ENCODE measurements around the gene FXYD3. TPM values are rescaled to one million over a fixed set of nuclear protein-coding genes. Genes with fewer than 3 reads are reported as not detected.

Gene FXYD3, protein sequence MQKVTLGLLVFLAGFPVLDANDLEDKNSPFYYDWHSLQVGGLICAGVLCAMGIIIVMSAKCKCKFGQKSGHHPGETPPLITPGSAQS
- not detected in 2 replicates for total RNA-seq (2012; rRNA removed)

DNA sequence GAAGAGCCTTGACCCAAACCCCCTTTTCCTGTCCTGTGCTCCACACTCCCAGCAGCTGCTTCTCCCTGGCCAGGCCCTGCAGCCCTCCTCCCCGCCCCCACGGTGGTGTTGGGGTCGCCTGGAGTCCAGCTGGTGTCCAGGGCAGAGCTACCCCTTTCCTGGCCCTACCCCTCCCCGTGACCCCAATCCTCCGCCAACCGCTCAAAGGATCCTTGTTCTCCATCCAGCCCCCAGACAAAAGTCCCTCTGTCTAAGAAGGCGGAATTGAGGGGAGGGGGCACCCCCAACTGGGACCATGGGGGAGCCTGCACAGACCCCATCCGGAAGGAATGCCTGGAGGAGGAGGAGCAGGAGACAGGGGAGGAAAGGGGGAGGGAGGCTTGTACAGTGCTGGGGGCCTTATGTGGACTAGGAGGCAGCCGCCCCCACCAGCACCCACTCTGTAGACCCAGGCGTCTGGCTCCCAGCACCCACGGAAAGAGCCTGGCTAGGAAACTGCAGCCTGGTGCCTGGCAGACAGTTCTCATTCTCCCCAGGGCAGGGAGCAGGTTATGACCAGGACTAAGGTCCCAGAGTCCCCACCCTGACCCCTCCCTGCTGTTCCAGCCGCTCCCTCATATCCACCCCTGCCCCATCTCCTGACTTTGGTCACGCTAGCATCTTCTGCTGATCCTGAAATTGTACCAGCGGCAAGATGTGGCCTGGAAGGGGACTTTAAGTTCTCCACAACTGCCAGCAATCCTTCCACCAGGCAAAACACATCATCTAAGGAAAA, at the start of gene FXYD3:
FXYD3 (plus strand) TSS at position 647 of the 775 bp plus-strand sequence. CDS start 3,554 bp downstream, outside the sequence.
- Histone ChIP-seq H3K9ac (ENCODE audit: low read depth, low read length) (no peak within 1 kb of the TSS), H3K4me3 (ENCODE audit: low read length) (no peak within 1 kb of the TSS), H3K9me3 (replicated peaks; ENCODE audit: low read length) (no peaks in the 10 kb centered on the region), H3K27me3 (ENCODE audit: control insufficient read depth, insufficient read depth, low read length) (peaks cover 21% of the 10 kb centered on the region), H3K36me3 (ENCODE audit: insufficient read depth, low read length) (no peaks in the 10 kb centered on the region), H3K4me1 (ENCODE audit: control insufficient read depth, insufficient read depth, low read length) (peaks cover 1% of the 10 kb centered on the region), H3K4me2 (ENCODE audit: low read length) (peak within 1 kb of the TSS; percentile 15)

DNA sequence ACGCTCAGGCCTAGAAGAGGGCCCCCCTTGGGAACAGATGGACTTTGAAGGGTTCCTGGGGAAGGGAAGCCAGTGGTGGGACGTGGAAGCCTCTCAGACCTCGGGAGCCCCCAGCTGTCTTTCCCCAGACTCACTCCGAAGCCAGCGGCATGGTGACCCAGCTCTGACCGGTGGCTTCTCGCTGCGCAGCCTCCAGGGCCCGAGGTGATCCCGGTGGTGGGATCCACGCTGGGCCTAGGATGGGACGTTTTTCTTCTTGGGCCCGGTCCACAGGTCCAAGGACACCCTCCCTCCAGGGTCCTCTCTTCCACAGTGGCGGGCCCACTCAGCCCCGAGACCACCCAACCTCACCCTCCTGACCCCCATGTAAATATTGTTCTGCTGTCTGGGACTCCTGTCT, 49.5 kb upstream of the FXYD3 start:
- H3K36me3 ChIP-seq (ENCODE audit: insufficient read depth, low read length), result no peaks in the 10 kb centered on the region
- no peaks in the 10 kb centered on the region for H3K9me3 ChIP-seq (replicated peaks; ENCODE audit: low read length)
- H3K4me3 ChIP-seq (ENCODE audit: low read length), result no peak overlapping the region
- no peak overlapping the region for H3K4me2 ChIP-seq (ENCODE audit: low read length)
- H3K4me1 ChIP-seq (ENCODE audit: control insufficient read depth, insufficient read depth, low read length), result no peaks in the 10 kb centered on the region
- no peak overlapping the region for H3K9ac ChIP-seq (ENCODE audit: low read depth, low read length)
- H3K27me3 ChIP-seq (ENCODE audit: control insufficient read depth, insufficient read depth, low read length), result peaks cover 4% of the 10 kb centered on the region

DNA sequence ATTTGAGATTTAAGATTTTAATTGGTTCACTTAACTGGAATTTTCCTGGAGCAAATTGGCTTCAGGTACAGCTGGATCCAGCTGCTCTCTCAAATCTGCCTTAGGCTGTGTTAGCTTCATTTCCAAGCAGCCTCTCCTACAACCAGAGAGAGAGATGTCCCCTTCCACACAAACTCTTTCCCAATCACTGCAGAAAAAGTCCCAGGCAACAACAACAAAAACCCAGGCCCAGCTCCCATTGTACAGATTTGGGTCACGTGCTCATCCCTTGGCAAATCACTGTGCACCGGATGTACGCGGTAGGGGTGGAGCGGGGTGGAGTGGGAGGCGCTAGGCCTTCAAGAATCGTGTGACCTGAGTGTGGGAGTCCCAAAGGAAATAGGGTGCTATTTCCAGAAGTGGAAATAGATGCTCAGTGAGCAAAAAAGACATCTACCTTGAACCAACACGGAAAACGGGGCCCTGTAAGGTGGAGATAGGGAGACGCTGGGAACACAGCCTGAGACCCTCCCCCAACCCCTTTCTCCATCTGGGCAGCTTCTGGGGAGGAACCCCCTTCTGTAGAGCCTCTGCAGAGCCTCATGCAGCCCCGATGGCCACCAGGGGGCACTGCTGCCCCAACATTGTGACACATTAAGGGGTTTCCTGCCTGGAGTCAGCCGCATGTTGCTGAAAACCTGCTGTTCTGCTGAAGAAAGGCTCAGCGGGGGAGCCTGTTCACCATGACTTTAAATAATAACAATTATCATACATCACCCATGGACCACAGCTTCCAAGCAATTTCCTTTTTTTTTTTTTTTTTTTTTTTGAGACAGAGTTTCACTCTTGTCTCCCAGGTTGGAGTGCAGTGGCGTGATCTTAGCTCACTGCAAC, 48.7 kb upstream of the FXYD3 start:
- H3K4me2 ChIP-seq (ENCODE audit: low read length), result no peak overlapping the region
- no peak overlapping the region for H3K4me3 ChIP-seq (ENCODE audit: low read length)
- H3K4me1 ChIP-seq (ENCODE audit: control insufficient read depth, insufficient read depth, low read length), result no peaks in the 10 kb centered on the region
- H3K9ac ChIP-seq (ENCODE audit: low read depth, low read length), result no peak overlapping the region
- H3K36me3 ChIP-seq (ENCODE audit: insufficient read depth, low read length), result no peaks in the 10 kb centered on the region
- H3K27me3 ChIP-seq (ENCODE audit: control insufficient read depth, insufficient read depth, low read length), result peaks cover 4% of the 10 kb centered on the region
- no peaks in the 10 kb centered on the region for H3K9me3 ChIP-seq (replicated peaks; ENCODE audit: low read length)

DNA sequence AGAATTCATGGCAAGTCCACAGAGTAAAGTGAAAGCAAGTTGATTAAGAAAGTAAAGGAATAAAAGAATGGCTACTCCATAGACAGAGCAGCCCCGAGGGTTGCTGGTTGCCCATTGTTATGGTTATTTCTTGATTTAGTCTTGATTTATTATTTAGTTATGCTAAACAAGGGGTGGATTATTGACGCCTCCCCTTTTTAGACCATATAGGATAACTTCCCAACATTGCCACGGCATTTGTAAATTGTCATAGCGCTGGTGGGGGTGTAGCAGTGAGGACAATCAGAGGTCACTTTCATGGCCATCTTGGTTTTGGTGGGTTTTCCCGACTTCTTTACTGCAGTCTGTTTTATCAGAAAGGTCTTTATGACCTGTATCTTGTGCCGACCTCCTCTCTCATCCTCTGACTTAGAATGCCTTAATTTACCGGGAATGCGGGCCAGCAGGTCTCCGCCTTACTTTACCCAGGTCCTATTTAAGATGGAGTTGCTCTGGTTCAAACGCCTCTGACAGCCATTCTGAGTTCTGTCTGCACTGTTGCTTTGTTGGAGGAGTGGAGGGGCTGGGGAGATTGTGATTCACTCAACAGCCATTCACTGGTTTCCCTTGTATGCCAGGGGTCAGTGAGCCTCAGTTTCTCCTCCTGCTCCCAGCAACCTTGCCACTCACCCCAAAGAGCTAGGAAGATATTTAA, 46.5 kb upstream of the FXYD3 start:
- Histone ChIP-seq H3K36me3 (ENCODE audit: insufficient read depth, low read length) (no peaks in the 10 kb centered on the region), H3K9ac (ENCODE audit: low read depth, low read length) (no peak overlapping the region), H3K4me3 (ENCODE audit: low read length) (no peak overlapping the region), H3K4me1 (ENCODE audit: control insufficient read depth, insufficient read depth, low read length) (no peaks in the 10 kb centered on the region), H3K9me3 (replicated peaks; ENCODE audit: low read length) (no peaks in the 10 kb centered on the region), H3K4me2 (ENCODE audit: low read length) (no peak overlapping the region), H3K27me3 (ENCODE audit: control insufficient read depth, insufficient read depth, low read length) (peaks cover 9% of the 10 kb centered on the region)

DNA sequence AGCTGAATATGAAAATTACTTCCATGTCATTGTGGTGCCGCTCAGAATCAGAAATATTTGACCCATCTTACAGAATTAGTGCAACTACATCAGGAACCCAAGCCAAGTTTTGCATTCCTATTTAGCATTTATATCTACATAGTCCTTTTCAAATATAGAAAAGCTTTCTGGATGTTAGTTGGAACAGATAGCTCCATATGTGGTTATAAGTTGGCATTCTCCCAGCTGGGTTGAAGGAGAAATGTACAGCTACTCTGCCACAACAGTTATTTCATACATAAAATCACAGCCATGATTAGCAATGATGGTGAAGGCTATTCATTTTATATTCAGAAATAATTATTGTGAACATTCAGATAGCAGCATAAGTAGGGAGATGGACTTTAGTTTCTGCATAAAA, 45.9 kb upstream of the FXYD3 start:
- H3K9me3 ChIP-seq (replicated peaks; ENCODE audit: low read length), result no peaks in the 10 kb centered on the region
- H3K9ac ChIP-seq (ENCODE audit: low read depth, low read length), result no peak overlapping the region
- no peak overlapping the region for H3K4me3 ChIP-seq (ENCODE audit: low read length)
- no peaks in the 10 kb centered on the region for H3K4me1 ChIP-seq (ENCODE audit: control insufficient read depth, insufficient read depth, low read length)
- H3K4me2 ChIP-seq (ENCODE audit: low read length), result no peak overlapping the region
- peaks cover 9% of the 10 kb centered on the region for H3K27me3 ChIP-seq (ENCODE audit: control insufficient read depth, insufficient read depth, low read length)
- H3K36me3 ChIP-seq (ENCODE audit: insufficient read depth, low read length), result no peaks in the 10 kb centered on the region

DNA sequence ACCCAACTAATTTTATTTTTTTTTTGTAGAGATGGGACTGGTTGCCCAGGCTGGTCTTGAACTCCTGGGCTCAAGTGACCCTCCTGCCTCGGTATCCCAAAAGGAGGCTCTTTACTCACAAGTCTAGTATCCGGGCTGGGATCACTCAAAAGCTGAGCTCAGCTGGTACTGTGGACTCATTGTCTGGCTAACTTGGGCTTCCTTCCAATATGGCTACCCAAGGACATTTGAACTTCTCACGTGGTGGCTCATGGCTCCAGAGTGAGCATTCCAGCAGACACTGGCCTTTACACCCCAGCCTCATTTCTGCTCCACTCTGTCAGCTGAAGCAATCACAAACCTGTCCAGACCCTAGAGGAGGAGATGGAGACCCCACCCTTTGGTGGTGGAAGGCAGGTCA, 45.2 kb upstream of the FXYD3 start:
- Histone ChIP-seq H3K27me3 (ENCODE audit: control insufficient read depth, insufficient read depth, low read length) (peaks cover 11% of the 10 kb centered on the region), H3K4me2 (ENCODE audit: low read length) (no peak overlapping the region), H3K9me3 (replicated peaks; ENCODE audit: low read length) (no peaks in the 10 kb centered on the region), H3K4me3 (ENCODE audit: low read length) (no peak overlapping the region), H3K9ac (ENCODE audit: low read depth, low read length) (no peak overlapping the region), H3K4me1 (ENCODE audit: control insufficient read depth, insufficient read depth, low read length) (no peaks in the 10 kb centered on the region), H3K36me3 (ENCODE audit: insufficient read depth, low read length) (no peaks in the 10 kb centered on the region)

DNA sequence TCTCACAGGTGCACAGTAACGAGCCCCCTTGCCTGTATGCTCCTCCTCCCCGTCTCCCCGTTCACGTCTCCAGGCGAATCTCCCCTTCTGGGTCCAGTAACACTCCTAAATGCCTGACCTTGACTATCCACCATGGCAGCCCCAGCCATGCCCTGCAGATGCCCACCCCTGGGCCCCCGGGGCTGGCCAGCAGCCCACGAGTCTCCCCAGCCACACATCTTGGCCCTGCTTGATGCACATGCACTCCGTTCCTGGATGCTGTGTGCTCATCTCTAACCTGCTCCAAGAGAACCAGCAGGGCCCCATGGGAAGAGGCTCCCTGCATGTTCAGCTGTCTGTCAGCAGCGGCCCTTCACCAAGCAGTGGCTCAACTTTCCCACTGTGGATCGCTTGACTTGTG, 42.1 kb upstream of the FXYD3 start:
- no peak overlapping the region for H3K4me3 ChIP-seq (ENCODE audit: low read length)
- H3K4me1 ChIP-seq (ENCODE audit: control insufficient read depth, insufficient read depth, low read length), result no peaks in the 10 kb centered on the region
- no peaks in the 10 kb centered on the region for H3K9me3 ChIP-seq (replicated peaks; ENCODE audit: low read length)
- peaks cover 19% of the 10 kb centered on the region for H3K27me3 ChIP-seq (ENCODE audit: control insufficient read depth, insufficient read depth, low read length)
- H3K4me2 ChIP-seq (ENCODE audit: low read length), result no peak overlapping the region
- H3K9ac ChIP-seq (ENCODE audit: low read depth, low read length), result no peak overlapping the region
- H3K36me3 ChIP-seq (ENCODE audit: insufficient read depth, low read length), result no peaks in the 10 kb centered on the region

DNA sequence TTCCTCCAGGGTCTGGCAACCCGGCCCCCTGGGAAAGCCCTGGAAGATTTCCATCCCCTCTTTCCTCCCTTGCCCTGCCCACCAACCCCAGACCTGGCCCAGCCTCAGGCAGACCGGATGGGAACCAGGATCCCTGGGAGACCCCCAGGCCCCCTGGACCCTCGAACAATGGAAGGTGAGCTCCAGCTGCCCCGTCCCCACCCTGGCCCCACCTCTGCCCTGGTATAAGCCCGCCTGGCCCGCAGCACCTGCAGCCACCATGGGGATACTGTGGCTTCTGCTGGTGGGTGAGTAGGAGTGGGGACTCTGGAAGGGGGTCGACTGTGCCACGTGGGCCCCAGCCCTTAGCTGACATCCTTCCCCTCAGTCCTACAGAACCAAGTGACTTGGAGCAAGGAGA, 41.7 kb upstream of the FXYD3 start:
- no peaks in the 10 kb centered on the region for H3K9me3 ChIP-seq (replicated peaks; ENCODE audit: low read length)
- H3K9ac ChIP-seq (ENCODE audit: low read depth, low read length), result no peak overlapping the region
- no peak overlapping the region for H3K4me3 ChIP-seq (ENCODE audit: low read length)
- no peak overlapping the region for H3K4me2 ChIP-seq (ENCODE audit: low read length)
- H3K4me1 ChIP-seq (ENCODE audit: control insufficient read depth, insufficient read depth, low read length), result no peaks in the 10 kb centered on the region
- H3K27me3 ChIP-seq (ENCODE audit: control insufficient read depth, insufficient read depth, low read length), result peaks cover 19% of the 10 kb centered on the region
- no peaks in the 10 kb centered on the region for H3K36me3 ChIP-seq (ENCODE audit: insufficient read depth, low read length)

DNA sequence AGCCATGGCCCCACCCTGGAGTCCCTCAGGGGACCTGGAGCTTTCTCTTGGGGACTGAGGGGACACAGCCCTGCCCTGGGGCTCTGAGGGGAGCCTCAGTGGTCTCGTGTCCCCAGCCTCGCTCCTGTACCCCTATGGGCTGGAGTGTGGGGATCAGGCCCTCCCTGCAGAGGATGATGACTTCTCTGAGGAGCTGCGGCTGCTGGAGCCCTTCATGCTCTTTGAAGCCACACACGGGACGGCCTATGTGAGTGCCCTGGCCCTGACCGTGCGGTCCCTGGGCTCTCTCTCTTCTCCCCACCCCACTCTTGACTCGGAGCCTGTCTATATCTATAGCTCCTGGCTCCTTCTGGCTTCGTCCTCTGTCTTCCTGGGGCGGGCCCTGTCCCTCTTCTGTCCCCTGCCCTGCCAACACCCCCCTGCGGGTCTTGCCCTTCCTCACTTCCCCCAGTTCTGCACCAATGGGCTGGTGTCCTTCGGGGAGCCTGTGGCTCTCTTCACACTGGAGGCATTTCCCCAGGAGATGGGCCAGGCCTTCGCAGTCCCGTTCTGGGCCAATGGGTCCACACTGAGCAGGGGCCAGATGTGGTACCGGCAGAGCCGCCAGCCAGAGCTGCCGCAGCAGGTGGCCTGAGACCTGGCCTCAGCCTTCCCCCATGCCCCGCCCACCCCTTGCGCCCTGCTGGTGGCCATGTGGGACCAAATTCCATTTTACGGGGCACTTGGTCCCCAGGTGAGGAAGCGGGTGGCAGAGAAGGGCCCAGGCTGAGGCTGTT, 41.0 kb upstream of the FXYD3 start:
- H3K4me2 ChIP-seq (ENCODE audit: low read length), result no peak overlapping the region
- no peaks in the 10 kb centered on the region for H3K36me3 ChIP-seq (ENCODE audit: insufficient read depth, low read length)
- H3K4me3 ChIP-seq (ENCODE audit: low read length), result no peak overlapping the region
- no peaks in the 10 kb centered on the region for H3K4me1 ChIP-seq (ENCODE audit: control insufficient read depth, insufficient read depth, low read length)
- H3K27me3 ChIP-seq (ENCODE audit: control insufficient read depth, insufficient read depth, low read length), result peaks cover 19% of the 10 kb centered on the region
- no peak overlapping the region for H3K9ac ChIP-seq (ENCODE audit: low read depth, low read length)
- H3K9me3 ChIP-seq (replicated peaks; ENCODE audit: low read length), result no peaks in the 10 kb centered on the region

DNA sequence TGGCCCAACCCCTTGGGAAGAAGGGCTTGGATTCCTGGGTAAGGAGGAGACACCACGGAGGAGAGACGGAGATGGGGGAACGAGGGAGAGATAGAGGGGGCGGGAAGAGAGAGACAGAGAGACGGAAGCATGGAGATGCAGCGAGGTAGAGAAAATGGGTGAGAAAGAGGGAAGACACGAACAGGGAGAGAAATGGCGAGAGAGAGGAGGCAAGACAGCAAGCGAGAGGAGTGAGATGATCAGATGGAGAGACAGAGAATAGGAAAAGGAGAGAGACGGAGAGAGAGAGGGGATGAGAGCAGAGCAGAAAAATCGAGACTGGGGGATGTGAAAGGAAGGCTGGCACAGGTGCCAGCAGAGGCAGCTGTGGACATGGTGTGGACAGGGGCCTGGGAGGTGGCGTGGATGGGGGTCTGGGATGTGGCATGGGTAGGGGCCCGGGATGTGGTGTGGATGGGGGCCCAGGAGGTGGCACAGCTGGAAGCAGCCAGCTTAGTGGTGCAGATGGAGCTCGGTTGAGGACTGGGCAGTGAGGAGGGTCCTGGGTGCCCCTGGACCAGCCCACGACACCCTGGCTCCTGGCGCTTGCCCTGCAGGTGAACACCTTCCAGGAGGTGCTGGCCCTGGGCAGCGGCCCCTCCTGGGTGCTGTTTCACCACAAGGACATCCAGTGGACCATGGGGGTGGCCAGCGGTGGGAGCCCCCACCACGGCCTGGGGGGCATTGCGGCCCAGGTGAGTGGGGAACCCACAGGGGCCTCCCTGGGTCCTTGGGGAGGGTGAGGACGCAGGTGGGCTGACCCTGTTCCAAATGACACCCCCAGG, 40.2 kb upstream of the FXYD3 start:
- Histone ChIP-seq H3K9me3 (replicated peaks; ENCODE audit: low read length) (no peaks in the 10 kb centered on the region), H3K27me3 (ENCODE audit: control insufficient read depth, insufficient read depth, low read length) (peaks cover 19% of the 10 kb centered on the region), H3K4me1 (ENCODE audit: control insufficient read depth, insufficient read depth, low read length) (no peaks in the 10 kb centered on the region), H3K9ac (ENCODE audit: low read depth, low read length) (no peak overlapping the region), H3K36me3 (ENCODE audit: insufficient read depth, low read length) (no peaks in the 10 kb centered on the region), H3K4me3 (ENCODE audit: low read length) (no peak overlapping the region), H3K4me2 (ENCODE audit: low read length) (no peak overlapping the region)
